DOHH2 (cell line): Measurements from ENCODE around the gene MYZAP.

Experiments used
- H3F3A ChIP-seq: fragments of 200-600 bp; sonication (generic), shearing (Covaris generic); 2 replicates; pipeline ENCODE4 v1.6.0; 2016; ENCODE audit warnings: antibody characterized with exemption, mild to moderate bottlenecking; ENCODE audit not compliant: control insufficient read depth, insufficient read depth
- H3K27ac ChIP-seq: fragments of 200-600 bp; sonication (generic); 2 replicates; pipeline ENCODE4 v1.5.1; 2014; ENCODE audit warnings: low read depth, mild to moderate bottlenecking, low read length, moderate library complexity
- H3K27me3 ChIP-seq: fragments of 200-600 bp; sonication (generic); 2 replicates; pipeline ENCODE4 v1.6.1; 2014; ENCODE audit warnings: mild to moderate bottlenecking, low read length, mixed read lengths; ENCODE audit not compliant: control insufficient read depth
- H3K36me3 ChIP-seq: fragments of 200-600 bp; sonication (generic); 2 replicates; pipeline ENCODE4 v1.6.1; 2014; ENCODE audit warnings: mild to moderate bottlenecking, low read length, moderate library complexity, mixed read lengths; ENCODE audit not compliant: control insufficient read depth
- H3K4me1 ChIP-seq: fragments of 200-600 bp; sonication (generic); 2 replicates; pipeline ENCODE4 v1.6.1; 2014; ENCODE audit warnings: mild to moderate bottlenecking, low read length, mixed read lengths; ENCODE audit not compliant: control insufficient read depth
- H3K4me2 ChIP-seq: fragments of 200-600 bp; sonication (generic); 2 replicates; pipeline ENCODE4 v1.6.0; 2014; ENCODE audit warnings: mild to moderate bottlenecking, low read length, moderate library complexity
- H3K4me3 ChIP-seq: fragments of 200-600 bp; sonication (generic); 2 replicates; pipeline ENCODE4 v1.5.1; 2014; ENCODE audit warnings: mild to moderate bottlenecking, low read length, mixed read lengths
- H3K79me2 ChIP-seq: fragments of 200-600 bp; sonication (generic); 2 replicates; pipeline ENCODE4 v1.6.1; 2014; ENCODE audit warnings: mild to moderate bottlenecking, low read length, mixed read lengths; ENCODE audit not compliant: control insufficient read depth
- H3K9me2 ChIP-seq: fragments of 200-600 bp; sonication (generic); replicated peaks from 2 replicates; pipeline ENCODE4 v1.6.1; 2014; ENCODE audit warnings: mild to moderate bottlenecking, low read length, mixed read lengths; ENCODE audit not compliant: control insufficient read depth
- H3K9me3 ChIP-seq: fragments of 200-600 bp; sonication (generic); 2 replicates; pipeline ENCODE4 v1.6.1; 2014; ENCODE audit warnings: antibody characterized with exemption, low read length, mixed read lengths; ENCODE audit not compliant: control insufficient read depth, insufficient read depth
- H4K20me1 ChIP-seq: fragments of 200-600 bp; sonication (generic); 2 replicates; pipeline ENCODE4 v1.6.0; 2014; ENCODE audit warnings: low read depth, mild to moderate bottlenecking, antibody characterized with exemption, low read length, moderate library complexity; ENCODE audit not compliant: control insufficient read depth, insufficient read depth
- CTCF ChIP-seq: fragments of 200-600 bp; sonication (generic); IDR thresholded peaks from one replicate; pipeline ENCODE4 v1.5.1; 2014; ENCODE audit warnings: antibody characterized with exemption, mild to moderate bottlenecking, low read depth, low read length; ENCODE audit not compliant: poor library complexity, severe bottlenecking
- EZH2phosphoT487 ChIP-seq: fragments of 200-600 bp; sonication (generic); IDR thresholded peaks from 2 replicates; pipeline ENCODE4 v1.6.1; 2017; ENCODE audit warnings: borderline replicate concordance, mild to moderate bottlenecking, antibody characterized with exemption, low read length, moderate library complexity, mixed read lengths

The MYZAP gene

GRCh38 chr15:57646087-57646486, 54.4 kb downstream of the MYZAP start:
- Histone ChIP-seq H3K4me2 (no peak overlapping the region), H4K20me1 (no peaks in the 10 kb centered on the region), H3K4me3 (no peak overlapping the region), H3K27ac (no peak overlapping the region), H3K36me3 (no peaks in the 10 kb centered on the region), H3K9me2 (no peaks in the 10 kb centered on the region), H3K9me3 (no peaks in the 10 kb centered on the region), H3K27me3 (peaks cover 14% of the 10 kb centered on the region), H3F3A (no peaks in the 10 kb centered on the region), H3K79me2 (no peaks in the 10 kb centered on the region), H3K4me1 (no peaks in the 10 kb centered on the region)
- TF ChIP-seq EZH2phosphoT487 (no peak), CTCF (no peak)

DNA sequence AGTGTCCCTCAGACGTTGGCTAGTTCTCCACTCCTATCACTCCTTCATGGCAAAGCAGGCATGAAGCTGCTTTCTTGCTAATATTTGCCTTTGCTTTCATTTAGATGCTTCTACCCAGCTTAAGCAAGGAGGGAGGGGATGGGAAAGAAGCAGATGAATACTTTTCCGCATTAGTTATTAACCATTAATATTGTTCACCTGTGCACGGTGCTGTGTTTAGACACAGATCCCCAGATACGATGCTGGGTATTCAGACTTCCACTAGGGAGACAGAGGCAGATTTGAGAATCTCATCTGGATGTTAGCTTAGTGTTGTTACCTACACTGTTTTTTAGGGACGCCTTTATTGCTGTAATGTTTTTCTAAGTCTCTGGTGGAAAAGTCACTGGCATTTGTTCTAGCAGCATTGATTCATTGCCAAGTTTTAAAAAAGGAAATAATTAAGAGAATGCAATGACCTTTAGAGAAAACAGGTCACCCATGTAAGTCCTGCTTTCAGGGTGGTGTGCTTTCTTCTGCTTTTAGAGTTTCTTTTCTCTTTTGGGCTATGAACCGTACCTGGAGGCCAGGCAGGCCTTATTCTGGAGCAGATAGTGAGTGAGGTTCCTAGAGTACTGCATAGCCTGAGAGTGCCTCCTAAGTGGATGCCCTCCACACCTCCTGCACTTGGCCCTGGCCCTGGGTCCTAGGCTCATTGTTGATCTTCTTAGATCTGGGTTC, 55.5 kb downstream of the MYZAP start:
- Histone ChIP-seq H4K20me1 (no peaks in the 10 kb centered on the region), H3K27me3 (peaks cover 14% of the 10 kb centered on the region), H3K9me3 (no peaks in the 10 kb centered on the region), H3K36me3 (no peaks in the 10 kb centered on the region), H3F3A (no peaks in the 10 kb centered on the region), H3K4me1 (no peaks in the 10 kb centered on the region), H3K4me3 (no peak overlapping the region), H3K4me2 (no peak overlapping the region), H3K27ac (no peak overlapping the region), H3K79me2 (no peaks in the 10 kb centered on the region), H3K9me2 (no peaks in the 10 kb centered on the region)
- TF ChIP-seq EZH2phosphoT487 (no peak), CTCF (no peak)

DNA sequence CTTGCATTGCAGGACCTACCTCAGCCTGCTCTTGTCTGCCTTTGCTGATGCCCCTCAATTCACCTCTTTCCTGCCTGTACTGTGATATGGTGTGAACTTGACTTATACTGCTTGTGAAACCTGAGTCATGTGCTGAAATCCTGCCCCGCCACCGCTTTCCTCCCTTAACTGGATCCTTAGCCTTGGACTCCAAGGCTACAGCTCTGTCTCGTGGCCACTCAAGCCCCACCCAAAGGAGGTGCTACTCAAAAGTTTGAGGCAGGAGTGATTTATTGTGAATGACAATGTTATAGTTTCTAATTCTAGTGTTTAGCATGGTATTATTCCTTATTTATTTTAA, 56.1 kb downstream of the MYZAP start:
- Histone ChIP-seq H3K9me2 (no peaks in the 10 kb centered on the region), H3K27ac (no peak overlapping the region), H3F3A (no peaks in the 10 kb centered on the region), H3K4me3 (no peak overlapping the region), H3K4me1 (no peaks in the 10 kb centered on the region), H4K20me1 (no peaks in the 10 kb centered on the region), H3K27me3 (peaks cover 14% of the 10 kb centered on the region), H3K36me3 (no peaks in the 10 kb centered on the region), H3K4me2 (no peak overlapping the region), H3K79me2 (no peaks in the 10 kb centered on the region), H3K9me3 (no peaks in the 10 kb centered on the region)
- TF ChIP-seq CTCF (no peak), EZH2phosphoT487 (no peak)
